Left lung (tissue), 10 donors: ENCODE measurements around the gene COL4A2. TPM values are rescaled to one million over a fixed set of nuclear protein-coding genes. Genes with fewer than 3 reads are reported as not detected.

ENCODE experiments used
- ATAC-seq: fragments of 200-7000 bp; cut with Tn5 transposase; one replicate; pipeline ENCODE4 v1.9.1; 2020; ENCODE audit warnings: moderate library complexity
- DNase-seq, 4 donors: peaks; one replicate each; pipeline ENCODE4 v3.0.0-alpha.2; 2013 to 2020
- H3K27ac ChIP-seq, 2 donors: fragments of 200-600 bp; sonication (generic) in 1 of 2; one replicate each; pipeline versions ENCODE4 v1.5.0 to v1.8.0; 2020 to 2021
- H3K27me3 ChIP-seq, 2 donors: fragments of 200-600 bp; sonication (generic) in 1 of 2; one replicate each; pipeline versions ENCODE4 v1.5.0 to v1.8.0; 2020 to 2021
- H3K36me3 ChIP-seq, 2 donors: fragments of 200-600 bp; sonication (generic) in 1 of 2; one replicate each; pipeline versions ENCODE4 v1.5.0 to v1.8.0; 2020 to 2021
- H3K4me1 ChIP-seq, 2 donors: fragments of 200-600 bp; one replicate each; pipeline ENCODE4 v1.8.0; 2021
- H3K4me3 ChIP-seq, 2 donors: fragments of 200-600 bp; sonication (generic) in 1 of 2; one replicate each; pipeline versions ENCODE4 v1.5.0 to v1.8.0; 2020 to 2021; ENCODE audit warnings: mild to moderate bottlenecking in 1 of 2
- H3K9me3 ChIP-seq, 2 donors: fragments of 200-600 bp; sonication (generic) in 1 of 2; one replicate each; pipeline versions ENCODE4 v1.5.0 to v1.8.0; 2020 to 2021
- CTCF ChIP-seq, 2 donors: fragments of 200-600 bp; sonication (generic) in 1 of 2; IDR thresholded peaks; one replicate each; pipeline versions ENCODE4 v1.5.0 to v1.8.0; 2021; ENCODE audit warnings: antibody characterized with exemption in 2 of 2
- intact Hi-C, 2 donors: fragments of 100-400 bp; cut with DNase I; formaldehyde crosslinking; loops; one replicate each; pipeline versions ENCODE4 v1.11.2 to v1.14.2; 2022
- polyA plus RNA-seq, 6 donors: library from polyadenylated mRNA; unstranded; fragments of 120-200 nt; gene quantifications; one replicate each; pipeline ENCODE4 v1.2.1, GENCODE V29; 2013; ENCODE audit not compliant: insufficient read length in 6 of 6
- total RNA-seq, 2 donors: library from RNA; stranded (reverse); fragmentation: NEBNext Ultra II Directional; extraction: Animal tissue kit (Norgen Biotek cat#: 25700); gene quantifications; one replicate each; pipeline ENCODE4 v1.2.1, GENCODE V29; 2021
- donor health status: DM: no; HTN: yes; CAD: no.
- donor health status: DM: no; HTN: no; CAD: no.

Gene COL4A2
- total and polyA plus RNA-seq, 8 donors = 307 to 638 (median 395) TPM

DNA sequence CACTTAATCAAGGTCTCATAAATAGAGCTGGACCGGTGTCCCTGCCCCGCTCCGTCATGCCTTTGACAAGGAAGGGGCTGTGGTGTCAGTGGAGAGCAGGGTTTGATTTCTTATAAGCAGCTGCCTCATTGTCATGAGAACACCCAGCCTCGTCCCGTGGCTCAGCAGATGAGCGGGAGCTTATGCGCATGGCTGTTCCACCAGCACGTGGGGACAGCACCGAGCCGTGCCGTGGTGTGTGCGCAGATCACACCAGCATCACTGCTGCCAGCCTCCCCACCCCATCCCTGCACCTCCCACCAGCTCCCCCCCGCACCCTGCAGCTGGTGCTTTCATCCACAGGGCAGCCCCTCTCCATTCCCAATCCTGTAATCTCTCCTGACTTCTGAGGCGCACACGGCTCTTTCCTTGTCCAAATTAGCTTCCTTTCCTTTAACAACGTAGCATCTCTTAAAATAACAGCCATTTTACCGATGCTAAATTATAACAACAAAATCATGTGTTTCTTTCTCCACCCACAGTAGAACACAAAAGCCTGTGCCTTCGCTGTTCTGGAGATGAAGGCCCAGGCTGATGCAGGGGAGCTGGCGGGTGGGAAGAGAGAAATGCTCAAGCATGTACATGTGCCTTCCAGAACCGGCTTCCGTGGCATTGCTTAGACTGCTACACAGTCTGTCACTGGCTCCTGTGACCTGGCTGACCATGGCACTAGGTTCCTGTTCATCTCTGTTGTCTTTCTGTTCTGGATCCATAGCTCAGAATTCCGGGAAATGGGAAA lies 157.7 kb downstream of the COL4A2 start:
- H3K27ac ChIP-seq = no peak overlapping the region
- TF ChIP-seq CTCF (IDR thresholded peaks at IDR 0.05) = no peak
- H3K9me3 ChIP-seq = no peaks in the 10 kb centered on the region
- ATAC-seq = peak; percentile 10
- DNase-seq = no peak
- peaks cover 0 to 8% of the 10 kb centered on the region in 2 donors for H3K4me1 ChIP-seq
- H3K4me3 ChIP-seq = no peak overlapping the region
- no peaks in the 10 kb centered on the region for H3K27me3 ChIP-seq
- intact Hi-C loops = no loop called here
- H3K36me3 ChIP-seq = peaks cover 0 to 66% of the 10 kb centered on the region in 2 donors

DNA sequence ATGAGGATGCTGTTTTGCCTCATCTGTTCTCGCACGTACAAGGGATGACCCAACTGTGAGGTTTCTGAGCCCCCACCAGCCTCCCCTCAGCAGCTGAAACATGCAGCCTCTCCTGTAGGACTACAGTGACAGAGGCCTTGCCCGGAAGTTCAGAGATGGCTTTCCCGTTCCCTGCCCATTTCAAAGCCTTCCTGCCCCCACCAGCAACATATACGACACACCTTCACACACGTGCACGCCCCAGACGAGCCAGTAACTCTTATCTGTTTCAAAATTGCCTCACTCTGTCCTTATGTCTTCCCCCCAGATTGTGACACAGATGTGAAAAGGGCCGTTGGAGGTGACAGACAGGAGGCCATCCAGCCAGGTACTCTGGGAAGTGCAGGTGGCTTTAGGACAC lies 158.6 kb downstream of the COL4A2 start:
- H3K36me3 ChIP-seq = peaks cover 0 to 67% of the 10 kb centered on the region in 2 donors
- H3K4me1 ChIP-seq = peaks cover 0 to 15% of the 10 kb centered on the region in 2 donors
- H3K4me3 ChIP-seq = no peak overlapping the region
- TF ChIP-seq CTCF (IDR thresholded peaks at IDR 0.05) = no peak
- H3K27me3 ChIP-seq = no peaks in the 10 kb centered on the region
- H3K9me3 ChIP-seq = no peaks in the 10 kb centered on the region
- intact Hi-C loops = no loop called here
- H3K27ac ChIP-seq = no peak overlapping the region
- no peak for DNase-seq
- no peak for ATAC-seq

DNA sequence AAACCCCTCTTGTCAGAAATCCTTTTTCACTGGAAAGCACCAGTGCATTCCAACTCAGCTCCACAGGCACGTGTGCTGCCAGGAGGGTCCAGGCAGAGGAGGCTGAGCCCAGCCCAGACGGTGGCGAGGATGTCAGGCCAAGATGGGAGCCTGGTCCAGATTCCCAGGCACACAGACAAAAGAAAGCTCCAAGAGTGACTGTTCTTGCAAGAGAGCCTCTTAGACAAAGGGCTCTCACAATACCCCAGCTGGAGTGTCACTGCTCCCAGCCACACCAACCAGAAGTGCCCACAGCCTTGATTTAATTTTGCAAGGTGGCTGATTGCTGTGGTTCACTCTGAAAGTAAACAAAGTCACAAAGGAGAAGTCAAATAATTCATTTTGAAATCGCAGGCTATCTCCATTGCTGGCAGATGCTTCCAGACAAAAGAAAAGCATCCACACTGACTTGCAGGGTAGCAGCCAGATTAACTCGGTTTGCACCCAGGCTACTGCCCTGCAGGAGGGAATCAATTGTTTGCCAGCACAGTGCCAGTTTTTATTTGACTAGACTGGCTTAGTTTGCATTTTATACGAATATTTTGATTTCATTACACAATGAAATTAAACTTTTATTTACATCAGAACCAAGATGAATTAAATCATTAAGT lies 159.3 kb downstream of the COL4A2 start:
- intact Hi-C loops = no loop called here
- H3K9me3 ChIP-seq = no peaks in the 10 kb centered on the region
- ATAC-seq (no peak), DNase-seq (no peak)
- no peak overlapping the region for H3K27ac ChIP-seq
- no peak for TF ChIP-seq CTCF (IDR thresholded peaks at IDR 0.05)
- peaks cover 0 to 22% of the 10 kb centered on the region in 2 donors for H3K4me1 ChIP-seq
- peaks cover 0 to 73% of the 10 kb centered on the region in 2 donors for H3K36me3 ChIP-seq
- H3K27me3 ChIP-seq = no peaks in the 10 kb centered on the region
- H3K4me3 ChIP-seq = no peak overlapping the region

DNA sequence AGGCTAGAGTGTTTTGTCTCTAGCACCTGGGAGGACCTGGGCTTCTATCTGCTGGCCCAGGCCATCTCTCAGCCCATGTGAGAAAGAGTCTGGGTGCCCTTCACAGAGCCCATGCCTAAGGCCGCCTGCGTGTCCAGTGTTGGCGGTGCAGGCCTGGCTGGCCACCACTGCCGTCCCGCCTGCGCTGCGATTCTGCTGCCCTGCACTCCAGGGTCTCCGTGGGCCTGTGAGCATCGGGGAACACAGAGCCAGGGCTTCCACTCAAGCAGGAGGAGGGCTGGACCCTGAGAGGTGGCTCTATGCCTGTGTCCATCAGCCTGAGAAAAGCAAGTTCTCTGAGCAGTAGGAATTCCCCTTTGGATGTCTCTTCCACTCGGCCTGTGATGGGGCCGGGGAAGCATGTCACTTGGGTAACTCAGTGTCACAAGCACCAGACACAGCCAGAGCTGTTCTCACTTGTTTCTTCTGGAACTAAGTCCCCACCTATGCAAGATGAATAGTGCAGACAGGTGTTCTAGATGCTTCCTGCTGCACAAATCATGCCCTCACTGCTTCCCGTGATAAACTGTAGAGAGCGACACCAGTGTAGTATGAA lies 160.5 kb downstream of the COL4A2 start:
- no peak overlapping the region for H3K4me3 ChIP-seq
- intact Hi-C loops = no loop called here
- H3K27ac ChIP-seq = no peak overlapping the region
- peaks cover 0 to 70% of the 10 kb centered on the region in 2 donors for H3K36me3 ChIP-seq
- no peak for TF ChIP-seq CTCF (IDR thresholded peaks at IDR 0.05)
- no peak for DNase-seq
- ATAC-seq = no peak
- H3K9me3 ChIP-seq = no peaks in the 10 kb centered on the region
- peaks cover 0 to 32% of the 10 kb centered on the region in 2 donors for H3K4me1 ChIP-seq
- no peaks in the 10 kb centered on the region for H3K27me3 ChIP-seq

GRCh38 chr13:110468986-110469495 lies 162.0 kb downstream of the COL4A2 start:
- Histone ChIP-seq H3K27ac (no peak overlapping the region), H3K4me3 (no peak overlapping the region), H3K27me3 (no peaks in the 10 kb centered on the region), H3K9me3 (no peaks in the 10 kb centered on the region), H3K4me1 (peaks cover 0 to 30% of the 10 kb centered on the region in 2 donors), H3K36me3 (peaks cover 0 to 78% of the 10 kb centered on the region in 2 donors)
- DNase-seq (no peak), ATAC-seq (no peak)
- intact Hi-C loops = no loop called here
- no peak for TF ChIP-seq CTCF (IDR thresholded peaks at IDR 0.05)
